ENCODE data around the gene ATF3. TPM values are rescaled to one million over a fixed set of nuclear protein-coding genes. Genes with fewer than 3 reads are reported as not detected.
A peak's percentile ranks its signal among the peaks of the same experiment; 100 is the strongest.

The ATF3 gene
- total RNA-seq, 1 donor from 2014 or later, result 23.9 TPM

GRCh38 chr1:212594640-212595039 is 13.9 kb upstream of the ATF3 start:
- no peak for DNase-seq (ENCODE audit: extremely low spot score, unreplicated experiment)
- H3K36me3 Mint-ChIP-seq, result no peaks in the 10 kb centered on the region
- TF ChIP-seq CTCF (conservative IDR thresholded peaks at IDR 0.05), result no peak
- H3K27me3 Mint-ChIP-seq, result peaks cover 10% of the 10 kb centered on the region
- no peak overlapping the region for H3K4me3 Mint-ChIP-seq
- H3K27ac Mint-ChIP-seq, result peak overlapping the region; percentile 87
- H3K4me1 Mint-ChIP-seq (ENCODE audit: unreplicated experiment), result peaks cover 17% of the 10 kb centered on the region
- no peaks in the 10 kb centered on the region for H3K9me3 Mint-ChIP-seq

DNA sequence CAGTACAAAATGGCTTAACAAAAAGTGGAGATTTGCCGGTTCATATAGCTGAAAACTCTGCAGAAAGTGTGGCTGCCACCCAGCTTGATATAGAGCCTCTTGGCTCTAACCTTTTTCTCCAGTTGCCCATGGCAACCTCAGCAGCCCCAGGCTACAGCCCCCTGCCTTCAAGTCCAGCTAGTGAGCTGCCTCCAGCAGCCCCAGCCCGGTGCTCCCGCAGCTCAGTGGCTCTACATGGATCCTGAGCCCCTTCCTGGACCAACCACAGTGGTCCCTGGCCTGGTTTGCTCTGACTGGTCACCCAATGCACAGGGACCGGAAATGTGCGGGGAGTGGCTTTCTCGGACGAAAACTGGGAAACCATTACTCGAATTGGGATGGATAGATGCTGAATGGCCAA is 13.3 kb upstream of the ATF3 start:
- Mint-ChIP-seq H3K4me3 (peak overlapping the region; percentile 13), H3K36me3 (no peaks in the 10 kb centered on the region), H3K27ac (peak overlapping the region; percentile 95), H3K27me3 (peaks cover 16% of the 10 kb centered on the region), H3K4me1 (ENCODE audit: unreplicated experiment) (peaks cover 19% of the 10 kb centered on the region), H3K9me3 (no peaks in the 10 kb centered on the region)
- no peak for TF ChIP-seq CTCF (conservative IDR thresholded peaks at IDR 0.05)
- peak; percentile 55 for DNase-seq (ENCODE audit: extremely low spot score, unreplicated experiment)

DNA sequence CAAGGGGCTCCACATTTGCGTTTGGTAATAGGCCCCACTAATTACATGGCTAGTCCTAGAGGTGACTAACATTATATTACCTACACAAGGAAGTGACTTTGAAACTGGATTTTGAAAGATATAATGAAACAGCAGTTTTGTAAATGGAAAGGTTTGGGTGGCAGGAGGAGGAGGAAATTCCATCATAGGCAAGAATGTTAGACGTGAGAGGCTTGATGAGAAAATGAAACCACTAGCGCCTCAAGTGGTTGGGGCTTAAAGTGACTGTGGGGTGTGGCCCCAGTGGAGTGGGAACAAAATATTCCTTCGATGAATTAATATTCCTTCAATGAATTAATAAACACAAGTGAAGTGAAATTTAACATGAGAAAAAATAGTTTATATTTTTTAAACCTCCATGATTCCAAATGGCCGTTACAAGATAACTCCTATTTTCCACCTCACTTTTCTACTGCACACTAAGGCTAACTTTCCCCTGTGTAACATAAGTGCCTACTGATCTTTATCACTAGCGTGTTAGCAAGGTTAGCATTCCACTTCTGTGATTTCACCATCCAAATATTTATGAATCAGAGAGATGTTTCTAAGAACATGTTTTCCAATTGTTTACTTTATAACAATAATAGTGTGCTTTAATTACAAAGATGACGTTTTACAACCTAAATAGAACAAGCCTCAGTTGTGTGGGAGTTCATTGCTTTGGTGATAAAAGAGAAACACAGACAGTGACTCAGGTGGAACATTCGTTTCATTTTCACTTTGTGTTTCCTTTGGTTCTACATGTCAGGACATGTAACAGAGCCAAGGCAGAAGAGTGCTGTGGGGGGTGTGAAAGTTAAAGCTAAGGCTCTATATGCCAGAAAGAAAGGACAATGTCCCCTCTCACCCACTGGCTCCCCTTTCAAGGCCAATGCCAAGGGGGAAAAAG is 12.5 kb upstream of the ATF3 start:
- Mint-ChIP-seq H3K36me3 (no peaks in the 10 kb centered on the region), H3K27me3 (peaks cover 23% of the 10 kb centered on the region), H3K9me3 (no peaks in the 10 kb centered on the region), H3K27ac (peak overlapping the region; percentile 95), H3K4me3 (peak overlapping the region; percentile 40), H3K4me1 (ENCODE audit: unreplicated experiment) (peaks cover 19% of the 10 kb centered on the region)
- peak; percentile 66 for TF ChIP-seq CTCF (conservative IDR thresholded peaks at IDR 0.05)
- no peak for DNase-seq (ENCODE audit: extremely low spot score, unreplicated experiment)

GRCh38 chr1:212596798-212597197 is 11.8 kb upstream of the ATF3 start:
- H3K4me3 Mint-ChIP-seq, result peak overlapping the region; percentile 40
- peak overlapping the region; percentile 95 for H3K27ac Mint-ChIP-seq
- peaks cover 19% of the 10 kb centered on the region for H3K4me1 Mint-ChIP-seq (ENCODE audit: unreplicated experiment)
- no peaks in the 10 kb centered on the region for H3K9me3 Mint-ChIP-seq
- DNase-seq (ENCODE audit: extremely low spot score, unreplicated experiment), result no peak
- no peak for TF ChIP-seq CTCF (conservative IDR thresholded peaks at IDR 0.05)
- H3K36me3 Mint-ChIP-seq, result no peaks in the 10 kb centered on the region
- H3K27me3 Mint-ChIP-seq, result peaks cover 24% of the 10 kb centered on the region

- Mint-ChIP-seq H3K4me1 (ENCODE audit: unreplicated experiment) (peaks cover 19% of the 10 kb centered on the region), H3K27me3 (peaks cover 31% of the 10 kb centered on the region), H3K9me3 (no peaks in the 10 kb centered on the region), H3K27ac (peak overlapping the region; percentile 95), H3K4me3 (no peak overlapping the region), H3K36me3 (no peaks in the 10 kb centered on the region)
- TF ChIP-seq CTCF (conservative IDR thresholded peaks at IDR 0.05), result no peak
- DNase-seq (ENCODE audit: extremely low spot score, unreplicated experiment), result no peak
Observed at GRCh38 chr1:212597487-212597886, 11.1 kb upstream of the ATF3 start.

All from type B pancreatic cell (in vitro differentiated cells).